HG03097 (cell line): ENCODE results near the gene SLC39A11.

Experiments used
- ATAC-seq: cut with Tn5 transposase; IDR thresholded peaks from one replicate; pipeline ENCODE4 v1.9.1; 2021; ENCODE audit not compliant: unreplicated experiment, low FRiP score

Gene SLC39A11

DNA sequence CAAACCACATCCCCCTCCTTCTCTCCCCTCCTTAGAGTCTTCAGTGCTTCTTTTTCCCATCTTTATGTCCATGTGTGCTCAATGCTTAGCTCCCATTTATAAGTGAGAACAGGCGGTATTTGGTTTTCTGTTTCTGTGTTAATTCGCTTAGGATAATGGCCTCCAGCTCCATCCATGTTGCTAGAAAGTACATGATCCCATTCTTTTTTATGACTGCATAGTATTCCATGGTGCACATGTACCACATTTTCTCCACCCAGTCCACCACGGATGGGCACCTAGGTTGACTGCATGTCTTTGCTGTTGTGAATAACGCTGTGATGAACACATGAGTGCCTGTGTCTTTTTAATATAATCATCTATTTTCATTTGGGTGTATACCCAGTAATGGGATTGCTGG is 44.3 kb downstream of the SLC39A11 start:
- no peak for ATAC-seq

DNA sequence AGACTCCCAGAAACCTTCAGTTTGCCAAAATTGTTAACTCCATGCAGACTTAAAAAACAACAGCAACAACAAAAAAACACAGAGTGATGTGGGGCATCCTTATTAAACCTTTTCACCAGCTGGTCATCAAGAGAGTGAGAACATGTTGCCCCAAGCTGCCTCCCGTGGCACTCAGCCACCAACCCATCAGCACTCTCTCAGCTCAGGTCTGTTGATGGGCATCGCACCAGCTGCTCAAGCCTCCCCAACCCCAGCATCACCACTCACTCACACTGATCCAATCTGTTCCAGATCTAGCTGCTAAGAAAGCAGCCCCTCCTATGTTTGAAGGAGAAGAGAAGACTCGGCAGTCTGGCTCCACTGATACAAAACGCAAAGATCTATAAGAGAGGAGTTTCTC is 46.8 kb downstream of the SLC39A11 start:
- ATAC-seq: no peak

DNA sequence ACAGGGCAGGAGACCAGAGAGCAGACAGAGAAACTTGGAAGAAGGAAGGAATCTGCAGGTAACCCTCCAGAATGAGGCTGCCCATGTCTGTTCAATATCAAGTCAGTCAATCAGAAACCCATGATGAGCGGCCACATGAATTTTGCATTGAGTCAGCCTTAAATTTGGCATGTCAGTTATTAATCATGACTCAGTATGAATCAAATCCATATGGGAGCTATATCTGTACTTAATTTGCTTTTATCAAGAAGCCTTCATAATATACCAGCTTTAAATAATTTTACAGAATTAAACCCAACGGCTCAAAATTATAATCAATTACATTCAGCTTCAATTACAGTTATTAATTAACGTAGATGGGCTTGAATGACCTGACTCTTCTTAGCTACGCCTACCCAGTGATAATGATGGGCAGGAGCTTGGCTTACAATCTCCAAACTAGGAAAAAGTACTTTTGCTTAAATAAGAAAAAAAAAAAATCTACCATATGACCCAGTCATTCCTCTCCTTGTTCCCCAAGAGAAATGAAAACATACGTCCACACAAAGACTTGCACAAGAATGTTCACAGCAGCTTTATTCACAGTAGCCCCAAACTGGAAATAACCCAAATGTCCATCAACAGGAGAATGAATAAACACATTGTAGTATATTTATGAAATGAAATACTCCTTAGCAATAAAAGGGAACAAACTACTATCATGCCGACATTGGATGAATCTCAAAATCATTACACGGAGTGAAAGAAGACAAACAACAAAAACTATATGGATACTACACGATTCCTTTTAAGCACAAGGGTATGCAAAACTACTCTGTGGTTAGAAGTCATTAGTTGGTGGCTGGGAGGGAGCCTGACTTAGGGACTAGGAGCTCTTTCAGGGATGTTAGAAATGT is 48.6 kb downstream of the SLC39A11 start:
- no peak for ATAC-seq

DNA sequence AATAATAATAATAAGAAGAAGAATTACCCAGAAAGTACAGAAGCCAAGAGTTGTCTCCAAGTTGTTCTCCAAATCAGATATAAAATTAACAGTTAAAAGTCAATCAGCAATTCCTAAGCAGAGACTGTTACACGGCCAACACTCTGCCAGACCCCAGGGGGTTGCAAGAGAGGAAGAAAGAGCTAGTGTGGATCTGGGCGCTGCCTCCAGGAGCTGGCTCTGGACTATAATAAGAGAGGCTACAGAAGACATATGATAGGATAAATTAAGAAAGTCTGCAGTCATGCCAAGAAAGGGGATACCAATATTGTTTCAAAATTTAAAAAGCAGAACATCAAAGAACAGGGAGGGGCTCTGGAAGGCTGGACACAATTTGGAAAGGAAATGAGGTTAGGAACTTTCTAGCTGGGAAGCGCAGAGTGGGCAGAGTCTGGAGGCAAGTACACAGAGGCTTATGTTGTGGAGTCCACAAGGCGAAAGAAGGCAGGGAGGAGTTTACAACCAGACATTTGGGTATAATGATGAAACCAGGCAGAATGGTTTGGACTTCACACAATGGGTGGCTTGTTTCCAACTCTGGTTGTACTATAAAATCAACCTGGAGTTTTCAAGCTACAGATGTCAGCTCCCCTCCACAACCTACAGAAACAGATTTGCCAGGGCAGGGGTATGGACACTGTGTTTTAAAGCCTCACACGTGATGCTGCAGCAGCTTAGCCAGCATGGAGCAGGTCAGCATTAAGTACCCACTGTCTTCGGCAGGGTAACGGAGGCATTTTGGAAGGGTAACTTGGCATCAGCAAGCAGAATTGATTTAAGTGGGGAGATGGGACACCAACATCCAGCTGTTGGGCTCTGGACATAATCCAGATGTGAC is 49.4 kb downstream of the SLC39A11 start:
- ATAC-seq: no peak

DNA sequence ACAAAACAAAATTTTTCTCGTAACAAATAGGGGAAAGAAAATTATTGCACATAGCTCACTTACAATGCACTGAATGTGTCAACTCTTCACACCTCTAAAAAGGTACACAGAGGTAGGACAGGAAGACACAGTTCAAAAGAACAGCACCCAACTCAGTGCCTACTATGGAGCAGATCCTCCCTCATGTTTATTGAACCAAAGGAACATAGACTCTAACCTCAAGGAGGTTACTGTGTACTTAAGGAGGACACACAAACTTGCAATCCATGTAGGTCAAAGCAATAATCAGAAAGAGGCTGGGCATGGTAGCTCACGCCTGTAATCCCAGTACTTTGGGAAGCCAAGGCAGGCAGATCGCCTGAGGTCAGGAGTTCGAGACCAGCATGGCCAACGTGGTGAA is 50.3 kb downstream of the SLC39A11 start:
- ATAC-seq: no peak

DNA sequence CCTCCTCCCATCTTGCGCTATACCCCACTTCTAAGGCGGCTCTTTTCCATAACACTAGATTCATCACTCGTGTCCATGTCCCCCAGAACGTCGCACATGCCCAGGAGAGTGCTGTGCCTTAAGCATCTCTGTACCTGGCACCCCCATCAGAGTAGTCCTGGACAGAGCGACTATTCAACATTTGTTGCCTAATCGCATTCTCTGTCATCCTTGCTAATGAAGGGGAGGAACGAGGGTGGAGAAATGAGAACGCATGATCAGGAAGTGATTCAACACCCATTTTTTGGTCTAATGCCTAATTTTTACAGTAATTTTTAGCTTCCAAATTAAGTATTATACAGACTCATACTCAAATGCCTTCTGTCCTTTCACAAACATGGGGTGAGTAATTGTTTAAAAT is 53.2 kb downstream of the SLC39A11 start:
- ATAC-seq: no peak

DNA sequence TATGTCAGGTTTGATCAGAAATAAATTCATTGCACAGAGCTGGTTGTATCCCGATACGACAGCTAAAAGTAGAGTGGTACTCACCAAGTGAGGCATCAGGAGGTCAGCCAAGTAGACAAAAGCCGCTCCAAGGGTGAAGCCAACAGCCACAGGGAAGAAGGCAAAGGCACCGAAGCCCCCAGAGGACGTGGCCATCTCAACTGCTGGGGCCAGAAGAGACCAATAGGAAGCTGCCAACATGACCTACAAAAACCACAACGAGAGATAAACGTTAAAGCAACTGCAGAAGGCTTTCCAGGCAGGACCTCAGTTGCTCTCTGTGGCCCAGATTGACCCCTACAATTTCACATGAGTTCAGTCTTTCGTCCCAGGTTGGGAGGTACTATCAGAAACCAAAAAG is 61.0 kb downstream of the SLC39A11 start:
- no peak for ATAC-seq

DNA sequence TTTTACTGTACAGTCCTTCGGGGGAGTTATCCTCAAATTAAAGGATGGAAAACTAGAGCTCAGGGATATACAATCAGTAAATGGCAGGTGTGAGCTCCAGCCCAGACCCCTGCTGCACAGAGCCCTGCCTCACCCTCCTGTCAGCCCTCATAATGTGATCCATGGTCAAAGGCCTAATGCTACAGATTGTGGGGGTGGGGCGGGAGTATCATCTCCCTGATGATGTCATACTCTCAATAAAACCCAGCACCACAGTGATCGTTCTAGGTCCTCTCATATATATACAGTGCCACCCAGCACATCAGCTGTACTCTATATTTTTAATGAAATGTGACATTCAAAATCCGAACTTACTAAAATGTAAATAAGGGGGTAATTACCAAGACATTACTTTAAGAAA is 61.5 kb downstream of the SLC39A11 start:
- ATAC-seq: no peak

DNA sequence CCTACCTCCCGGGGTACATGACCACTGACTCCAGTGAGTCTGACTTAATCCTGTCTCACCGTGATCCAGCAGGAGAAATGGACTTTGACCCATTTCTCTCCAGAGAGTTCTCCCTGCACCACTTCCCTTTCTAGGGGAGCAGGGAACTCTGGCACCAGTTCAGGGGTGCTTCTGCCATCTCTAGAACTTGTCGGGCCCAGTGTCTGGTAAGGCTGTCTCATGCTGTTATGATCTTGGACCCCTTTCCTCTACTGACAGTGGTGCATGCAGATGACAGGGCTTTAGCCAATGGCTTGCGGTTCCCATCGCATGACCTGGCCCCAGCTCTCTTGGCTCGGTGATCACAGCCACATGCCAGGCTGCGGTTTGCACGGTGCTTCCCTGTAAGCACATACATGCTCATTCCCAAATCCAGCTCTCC is 62.0 kb downstream of the SLC39A11 start:
- no peak for ATAC-seq

DNA sequence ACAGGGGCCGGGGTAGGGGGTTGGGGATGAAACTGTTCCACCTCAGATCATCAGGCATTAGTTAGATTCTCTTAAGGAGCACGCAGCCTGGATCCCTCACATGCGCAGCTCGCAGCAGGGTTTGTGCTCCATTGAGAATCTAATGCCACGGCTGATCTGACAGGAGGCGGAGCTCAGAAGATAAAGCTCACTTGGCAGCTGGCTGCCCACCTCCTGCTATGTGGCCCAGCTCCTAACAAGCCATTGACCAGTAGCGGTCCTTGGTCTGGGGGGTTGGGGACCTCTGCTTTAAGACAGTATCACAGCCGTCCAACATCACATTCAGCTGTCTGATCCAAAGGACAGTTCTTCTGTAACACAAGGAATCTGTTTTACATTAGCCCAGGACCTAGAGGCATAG is 62.5 kb downstream of the SLC39A11 start:
- no peak for ATAC-seq

DNA sequence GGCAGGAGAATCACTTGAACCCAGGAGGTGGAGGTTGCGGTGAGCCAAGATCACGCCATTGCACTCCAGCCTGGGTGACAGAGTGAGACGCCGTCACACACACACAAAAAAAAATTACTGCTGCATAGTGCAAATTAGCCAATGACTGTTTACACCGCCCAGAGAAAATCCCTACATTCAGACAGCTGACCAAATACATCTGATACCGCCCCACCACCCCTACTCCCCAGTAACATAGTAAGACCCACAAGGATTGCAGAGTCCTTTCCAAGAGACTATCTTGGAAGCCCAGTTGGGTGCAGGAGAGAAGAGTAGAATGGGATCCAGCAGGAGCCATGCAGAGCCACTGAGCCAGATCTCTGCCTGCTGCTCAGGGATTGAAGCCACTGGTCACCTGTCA is 63.5 kb downstream of the SLC39A11 start:
- ATAC-seq: no peak

DNA sequence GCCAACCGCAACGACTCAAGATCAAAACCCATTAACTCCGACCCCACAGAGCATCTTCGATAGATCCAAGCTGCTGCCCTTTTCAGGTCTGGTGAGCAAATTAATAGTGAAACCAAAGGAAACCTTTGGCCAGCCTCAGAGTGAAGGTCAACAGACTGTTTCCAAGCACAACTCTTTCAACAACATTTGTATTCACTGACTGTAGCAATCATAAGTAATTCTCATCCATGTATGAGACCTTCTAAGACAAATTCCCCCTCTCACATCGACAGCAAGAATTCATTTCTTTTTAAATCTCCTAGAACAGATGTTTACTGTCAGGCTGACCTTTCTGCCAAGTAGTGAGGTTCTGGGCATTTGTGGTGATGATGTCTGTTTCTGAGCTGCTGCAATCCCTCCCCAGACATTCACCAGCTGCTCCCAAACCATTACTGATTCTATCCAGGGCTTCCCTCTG is 64.2 kb downstream of the SLC39A11 start:
- no peak for ATAC-seq

DNA sequence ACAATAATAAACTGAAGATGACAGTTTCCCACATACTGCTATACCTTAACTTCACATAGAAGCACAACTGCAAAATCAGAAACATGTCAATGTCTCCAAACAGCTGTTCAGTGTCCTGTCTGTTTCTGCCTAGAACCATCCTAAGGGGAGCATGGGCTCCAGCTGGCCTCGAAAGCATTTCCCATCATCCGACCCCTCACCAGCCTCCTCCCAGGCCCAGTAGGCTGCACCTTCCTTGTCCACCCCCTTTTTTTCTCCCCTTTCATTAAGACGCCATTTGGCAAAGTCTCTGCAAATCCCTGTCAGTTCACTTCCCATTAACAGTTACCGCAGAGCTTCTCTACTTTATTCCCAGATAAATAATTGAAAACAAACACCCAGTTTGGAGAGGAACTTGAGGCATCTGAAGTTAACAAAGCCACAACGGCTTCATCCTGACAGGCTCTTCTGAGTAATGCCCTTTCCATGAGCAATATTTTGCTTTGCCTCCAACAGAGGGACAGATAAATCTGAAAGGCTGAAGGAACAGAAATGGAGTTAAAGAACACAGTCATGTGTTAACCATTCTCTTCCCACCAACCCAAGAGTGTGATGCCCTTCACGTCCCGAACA is 65.3 kb downstream of the SLC39A11 start:
- no peak for ATAC-seq

DNA sequence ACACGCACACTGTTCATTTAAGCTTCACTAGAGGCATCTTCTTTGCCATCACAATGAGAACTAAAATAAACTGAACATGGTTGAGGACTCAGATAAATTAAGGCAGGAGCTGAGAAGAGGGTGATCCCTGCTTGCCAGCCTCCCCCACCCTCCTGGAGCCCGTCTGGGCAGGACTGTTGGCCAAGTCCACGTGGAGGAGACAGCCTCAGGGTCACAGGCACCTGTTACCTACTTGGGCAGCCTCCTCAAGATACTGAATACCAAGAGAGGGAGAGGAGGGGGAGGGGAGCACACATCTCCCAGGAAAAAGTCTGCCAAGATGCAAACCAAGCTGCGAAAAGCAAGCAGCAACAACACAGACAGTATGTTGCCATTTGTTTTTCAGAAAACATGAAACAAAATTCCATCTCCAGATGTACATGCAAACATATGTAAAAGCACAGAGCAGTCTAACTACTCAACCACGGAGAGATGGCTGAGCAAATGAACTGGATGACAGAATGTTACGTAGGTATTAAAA is 67.4 kb downstream of the SLC39A11 start:
- no peak for ATAC-seq

DNA sequence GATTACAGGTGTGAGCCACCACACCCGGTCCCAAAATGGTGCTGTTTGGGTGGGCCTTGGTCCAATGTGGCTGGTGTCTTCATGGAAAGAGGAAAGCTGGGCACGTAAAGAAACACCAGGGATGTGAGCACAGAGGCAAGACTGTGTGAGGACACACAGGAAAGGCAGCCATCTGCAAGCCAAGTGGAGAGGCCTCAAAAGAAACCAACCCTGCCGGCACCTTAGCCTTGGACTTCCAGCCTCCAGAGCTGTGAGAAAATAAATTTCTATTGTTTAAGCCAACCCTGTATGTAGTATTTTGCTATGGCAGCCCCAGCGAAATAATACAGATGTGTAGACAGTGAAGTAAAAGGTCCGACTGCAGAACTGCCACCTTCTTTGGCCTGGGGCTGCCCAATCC is 68.7 kb downstream of the SLC39A11 start:
- ATAC-seq: no peak

DNA sequence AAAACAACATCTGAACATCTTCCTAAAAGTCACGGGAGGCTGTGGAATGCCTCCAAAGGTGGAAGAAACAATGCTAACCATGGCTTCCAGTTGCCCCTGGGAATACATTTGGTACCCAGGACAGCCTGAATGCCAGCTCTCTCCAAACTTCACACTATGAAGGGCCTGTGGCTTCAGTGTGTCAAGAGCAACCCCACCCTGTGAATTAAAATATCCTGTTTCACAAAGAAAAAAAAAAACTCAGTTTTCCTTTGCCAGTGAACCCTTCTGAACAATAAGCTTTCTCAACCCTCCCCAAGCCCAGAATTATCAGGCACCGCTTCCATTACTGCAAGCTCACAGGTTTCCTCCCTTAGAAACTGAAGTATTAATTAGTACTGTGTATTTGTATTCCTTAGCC is 69.8 kb downstream of the SLC39A11 start:
- ATAC-seq: no peak

DNA sequence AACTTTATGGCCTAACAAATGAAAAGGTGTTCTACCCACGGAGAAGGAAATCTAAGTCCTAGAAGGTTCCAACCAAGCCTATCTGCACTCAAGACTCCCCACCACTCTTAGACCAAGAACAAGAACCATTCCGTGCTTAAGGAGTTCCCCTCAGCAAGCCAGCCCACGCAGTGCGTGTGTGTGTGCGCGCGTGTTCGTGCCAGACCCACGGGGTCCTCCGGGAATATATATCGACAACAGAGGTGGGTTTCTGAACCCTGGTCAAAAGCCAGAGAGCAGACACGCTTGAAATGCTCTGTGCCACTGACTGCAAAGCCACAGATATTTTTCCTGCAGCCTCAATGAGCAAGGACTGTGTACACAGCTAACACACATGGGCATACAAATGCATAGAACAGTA is 70.7 kb downstream of the SLC39A11 start:
- ATAC-seq: no peak

DNA sequence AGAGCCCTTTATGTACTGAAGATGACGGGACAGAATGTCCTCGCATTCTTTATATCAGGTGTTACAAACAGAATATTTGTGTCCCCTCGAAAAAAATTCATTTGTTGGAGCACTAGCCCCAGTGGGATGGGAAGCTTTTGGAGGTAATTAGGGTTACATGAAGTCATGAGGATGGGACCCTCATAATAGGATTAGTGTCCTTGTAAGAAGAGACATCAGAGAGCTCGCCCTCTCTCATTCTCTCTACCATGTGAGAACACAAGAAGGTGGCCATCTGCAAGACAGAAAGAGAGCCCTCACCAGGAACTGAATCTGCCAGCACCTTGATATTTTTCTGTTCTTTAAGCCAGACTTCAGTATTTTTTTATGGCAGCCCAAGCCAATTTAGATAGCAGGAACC is 72.4 kb downstream of the SLC39A11 start:
- no peak for ATAC-seq

DNA sequence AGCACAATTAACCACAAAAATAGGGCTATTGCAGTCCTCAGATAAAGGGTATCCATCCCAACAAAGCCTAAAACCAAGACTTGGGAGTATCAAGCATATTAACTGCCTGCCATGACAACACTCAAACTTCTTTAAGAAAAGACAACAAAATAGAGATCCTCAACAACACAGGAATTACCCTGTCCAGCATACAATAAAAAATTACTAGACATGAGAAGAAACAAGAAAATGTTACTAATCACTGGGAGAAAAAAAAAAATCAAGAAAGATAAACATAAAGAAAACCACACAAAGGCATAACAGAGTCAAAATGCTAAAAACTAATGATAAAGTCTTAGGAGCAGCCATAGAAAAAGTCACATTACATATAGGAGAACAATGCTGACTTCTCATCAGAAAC is 73.9 kb downstream of the SLC39A11 start:
- no peak for ATAC-seq

DNA sequence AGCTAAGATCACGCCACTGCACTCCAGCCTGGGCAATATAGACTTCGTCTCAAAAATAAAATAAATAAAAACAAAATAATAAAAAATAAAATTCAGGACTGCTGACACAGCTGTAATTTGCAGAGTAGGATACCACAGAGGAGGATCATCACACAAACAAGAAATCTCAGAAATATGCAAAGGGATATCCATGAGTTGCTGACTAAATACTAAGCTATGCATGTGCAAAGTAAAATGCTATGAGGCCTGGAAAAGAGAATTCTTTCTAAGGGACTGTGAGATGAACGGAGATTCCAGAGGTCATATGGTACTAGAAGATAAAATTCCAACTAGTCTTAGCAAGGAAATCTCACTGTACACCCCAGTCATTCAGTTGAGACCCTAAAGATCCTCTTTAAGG is 74.8 kb downstream of the SLC39A11 start:
- no peak for ATAC-seq

DNA sequence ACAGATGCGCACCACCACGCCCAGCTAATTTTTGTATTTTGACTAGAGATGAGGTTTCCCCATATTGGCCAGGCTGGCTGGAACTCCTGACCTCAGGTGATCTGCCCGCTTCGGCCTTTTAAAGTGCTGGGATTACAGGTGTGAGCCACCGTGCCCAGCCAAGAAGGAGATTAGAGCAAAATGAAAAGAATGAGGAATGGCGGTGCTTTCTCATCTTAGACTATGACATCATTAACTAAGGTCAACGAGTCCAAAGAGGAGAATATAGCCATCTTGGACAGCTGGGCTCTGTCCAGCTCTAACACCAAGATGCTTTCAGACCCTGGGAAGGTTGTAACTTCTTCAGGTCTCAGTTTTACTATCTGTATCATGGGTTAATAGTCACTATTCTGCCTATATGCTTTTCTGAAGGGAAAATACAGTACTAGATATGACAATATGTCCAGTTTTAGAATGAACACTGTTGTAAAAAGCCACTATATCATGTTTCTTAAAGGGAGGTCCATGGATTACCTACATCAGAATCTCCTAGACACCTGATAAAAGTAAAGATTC is 76.7 kb downstream of the SLC39A11 start:
- no peak for ATAC-seq
